Smooth muscle cell (in vitro differentiated cells): ENCODE data around the gene KIF19. TPM values are rescaled to one million over a fixed set of nuclear protein-coding genes. Genes with fewer than 3 reads are reported as not detected.

Experiments
- DNase-seq: peaks from one replicate; lab custom pipeline; 2025; ENCODE audit not compliant: unreplicated experiment; lab: John Stamatoyannopoulos, UW
- H2AFZ ChIP-seq: fragments of 200-600 bp; sonication (generic); 2 replicates; pipeline ENCODE4 v1.6.0; 2016; ENCODE audit warnings: antibody characterized with exemption, low read depth, mild to moderate bottlenecking
- H3F3A ChIP-seq: fragments of 200-600 bp; sonication (generic); 2 replicates; pipeline ENCODE4 v1.6.0; 2017; ENCODE audit warnings: antibody characterized with exemption, low read depth
- H3K27ac ChIP-seq: fragments of 200-600 bp; sonication (generic); 2 replicates; pipeline ENCODE4 v1.5.1; 2016; ENCODE audit warnings: low read depth, mild to moderate bottlenecking
- H3K27me3 ChIP-seq: fragments of 200-600 bp; sonication (generic); 2 replicates; pipeline ENCODE4 v1.6.1; 2016; ENCODE audit warnings: low read depth, mild to moderate bottlenecking
- H3K36me3 ChIP-seq: fragments of 200-600 bp; sonication (generic); 2 replicates; pipeline ENCODE4 v1.5.1; 2016; ENCODE audit warnings: low read depth
- H3K4me1 ChIP-seq: fragments of 200-600 bp; sonication (generic); 2 replicates; pipeline ENCODE4 v1.5.1; 2016; ENCODE audit warnings: low read depth
- H3K4me2 ChIP-seq: fragments of 200-600 bp; sonication (generic); 2 replicates; pipeline ENCODE4 v1.6.0; 2016; ENCODE audit warnings: mild to moderate bottlenecking
- H3K4me3 ChIP-seq: fragments of 200-600 bp; sonication (generic); 2 replicates; pipeline ENCODE4 v1.5.1; 2016; ENCODE audit warnings: mild to moderate bottlenecking
- H3K79me2 ChIP-seq: fragments of 200-600 bp; sonication (generic); 2 replicates; pipeline ENCODE4 v1.6.0; 2016; ENCODE audit warnings: low read depth, mild to moderate bottlenecking
- H3K9ac ChIP-seq: fragments of 200-600 bp; sonication (generic); 2 replicates; pipeline ENCODE4 v1.6.0; 2016; ENCODE audit warnings: low read depth
- H3K9me3 ChIP-seq: fragments of 200-600 bp; sonication (generic); replicated peaks from 2 replicates; pipeline ENCODE4 v1.5.1; 2016; ENCODE audit warnings: low read depth
- H4K20me1 ChIP-seq: fragments of 200-600 bp; sonication (generic); 2 replicates; pipeline ENCODE4 v1.6.0; 2016; ENCODE audit warnings: low read depth
- WGBS: methylation state at CpG from one replicate; pipeline ENCODE4 v1.1.7; 2016; ENCODE audit warnings: low lambda C conversion rate; 5-methylcytosine and 5-hydroxymethylcytosine counted together
- polyA plus RNA-seq: library from polyadenylated mRNA; unstranded; fragments of >200 nt; fragmentation: Nextera tagmentation; extraction: Ambion mirVana; gene quantifications from 2 replicates; pipeline ENCODE4 v1.2.1, GENCODE V29; 2016
- total RNA-seq: library from RNA; depleted of rRNA; stranded (reverse); fragments of >200 nt; gene quantifications from 2 replicates; pipeline ENCODE4 v1.2.3, GENCODE V29; 2014
- TF ChIP-seq, protein P1 (sequence below): fragments of 200-600 bp; sonication (generic); IDR thresholded peaks from 2 replicates; pipeline ENCODE4 v1.5.1; 2017; ENCODE audit warnings: borderline replicate concordance, mild to moderate bottlenecking, antibody characterized with exemption; ENCODE audit not compliant: insufficient read depth, poor library complexity, severe bottlenecking

KIF19 gene
- total and polyA plus RNA-seq, 2 experiments from 2014 or later = not detected

- Histone ChIP-seq H3K9me3 (no peaks in the 10 kb centered on the region), H4K20me1 (no peaks in the 10 kb centered on the region), H3F3A (no peaks in the 10 kb centered on the region), H3K4me2 (no peak overlapping the region), H2AFZ (no peak overlapping the region), H3K4me1 (no peaks in the 10 kb centered on the region), H3K79me2 (no peaks in the 10 kb centered on the region), H3K36me3 (no peaks in the 10 kb centered on the region), H3K27me3 (peaks cover 24% of the 10 kb centered on the region), H3K27ac (no peak overlapping the region), H3K9ac (no peak overlapping the region), H3K4me3 (no peak overlapping the region)
- WGBS = 91% methylated on average over 9 of the region's 9 CpGs
- no peak for DNase-seq
- TF ChIP-seq, protein P1, sequence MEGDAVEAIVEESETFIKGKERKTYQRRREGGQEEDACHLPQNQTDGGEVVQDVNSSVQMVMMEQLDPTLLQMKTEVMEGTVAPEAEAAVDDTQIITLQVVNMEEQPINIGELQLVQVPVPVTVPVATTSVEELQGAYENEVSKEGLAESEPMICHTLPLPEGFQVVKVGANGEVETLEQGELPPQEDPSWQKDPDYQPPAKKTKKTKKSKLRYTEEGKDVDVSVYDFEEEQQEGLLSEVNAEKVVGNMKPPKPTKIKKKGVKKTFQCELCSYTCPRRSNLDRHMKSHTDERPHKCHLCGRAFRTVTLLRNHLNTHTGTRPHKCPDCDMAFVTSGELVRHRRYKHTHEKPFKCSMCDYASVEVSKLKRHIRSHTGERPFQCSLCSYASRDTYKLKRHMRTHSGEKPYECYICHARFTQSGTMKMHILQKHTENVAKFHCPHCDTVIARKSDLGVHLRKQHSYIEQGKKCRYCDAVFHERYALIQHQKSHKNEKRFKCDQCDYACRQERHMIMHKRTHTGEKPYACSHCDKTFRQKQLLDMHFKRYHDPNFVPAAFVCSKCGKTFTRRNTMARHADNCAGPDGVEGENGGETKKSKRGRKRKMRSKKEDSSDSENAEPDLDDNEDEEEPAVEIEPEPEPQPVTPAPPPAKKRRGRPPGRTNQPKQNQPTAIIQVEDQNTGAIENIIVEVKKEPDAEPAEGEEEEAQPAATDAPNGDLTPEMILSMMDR = no peak
Observed at GRCh38 chr17:74372426-74372825, 46.4 kb downstream of the KIF19 start.

DNA sequence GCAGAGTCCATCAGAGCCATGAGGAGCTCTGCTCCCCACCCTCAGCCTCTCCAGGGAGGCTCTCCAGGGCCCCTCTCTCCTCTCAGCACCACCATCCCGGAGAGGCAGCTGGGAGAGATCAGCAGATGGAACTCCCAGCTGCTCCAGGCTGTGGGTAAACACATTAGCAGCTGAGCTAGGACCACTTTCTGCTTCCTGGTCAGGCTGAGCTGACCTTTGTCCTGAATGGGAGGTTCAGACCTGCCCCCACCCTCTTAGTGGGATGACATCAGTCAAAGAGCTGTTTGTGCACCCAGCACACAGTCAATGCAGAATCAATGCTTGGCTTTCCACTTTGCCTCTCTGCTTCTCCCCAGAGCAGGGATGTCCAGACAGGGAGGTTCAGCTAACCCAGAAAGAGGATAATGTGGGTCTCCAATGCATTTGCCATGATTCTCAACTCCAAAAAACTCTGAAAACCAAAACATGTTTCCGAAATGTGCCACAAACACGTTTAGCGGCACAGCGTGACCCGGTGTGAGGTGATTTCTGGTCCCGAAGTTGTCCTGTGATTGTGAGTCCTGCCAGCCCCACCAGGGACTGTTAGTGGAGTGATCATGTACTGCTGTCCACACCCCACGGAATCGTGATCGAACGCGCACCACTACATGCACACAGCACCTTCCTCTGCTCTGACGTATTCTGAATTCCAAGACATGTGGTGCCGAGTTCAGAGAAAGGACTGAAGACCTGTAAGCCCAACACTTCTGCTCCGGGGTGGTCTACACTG, 48.0 kb downstream of the KIF19 start:
- Histone ChIP-seq H2AFZ (no peak overlapping the region), H3F3A (no peaks in the 10 kb centered on the region), H3K4me2 (no peak overlapping the region), H3K36me3 (no peaks in the 10 kb centered on the region), H4K20me1 (no peaks in the 10 kb centered on the region), H3K9me3 (no peaks in the 10 kb centered on the region), H3K9ac (no peak overlapping the region), H3K4me3 (no peak overlapping the region), H3K4me1 (no peaks in the 10 kb centered on the region), H3K27me3 (peaks cover 27% of the 10 kb centered on the region), H3K27ac (no peak overlapping the region), H3K79me2 (no peaks in the 10 kb centered on the region)
- TF ChIP-seq, protein P1 = no peak
- no peak for DNase-seq
- 86% methylated on average over 15 of the region's 15 CpGs for WGBS

DNA sequence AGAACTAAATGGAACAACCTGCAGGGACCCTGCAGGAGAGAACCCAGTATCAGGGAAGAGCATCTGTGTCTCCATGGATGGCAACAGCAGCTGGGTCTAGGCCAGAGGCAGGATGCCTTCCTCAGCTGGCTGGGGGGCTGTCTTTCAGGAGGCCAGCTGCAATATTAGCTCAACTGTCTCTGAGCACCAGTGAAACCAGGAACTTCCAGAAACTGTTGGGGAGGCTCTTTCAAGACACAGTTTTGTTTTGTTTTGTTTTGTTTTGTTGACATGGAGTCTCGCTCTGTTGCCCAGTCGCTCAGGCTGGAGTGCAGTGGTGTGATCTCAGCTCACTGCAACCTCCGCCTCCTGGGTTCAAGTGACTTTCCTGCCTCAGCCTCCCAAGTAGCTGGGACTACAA, 48.8 kb downstream of the KIF19 start:
- H3K9ac ChIP-seq = no peak overlapping the region
- no peaks in the 10 kb centered on the region for H3K36me3 ChIP-seq
- peaks cover 27% of the 10 kb centered on the region for H3K27me3 ChIP-seq
- DNase-seq = no peak
- no peaks in the 10 kb centered on the region for H3K9me3 ChIP-seq
- TF ChIP-seq, protein P1 = no peak
- no peak overlapping the region for H3K4me3 ChIP-seq
- H3F3A ChIP-seq = no peaks in the 10 kb centered on the region
- H3K27ac ChIP-seq = no peak overlapping the region
- no peaks in the 10 kb centered on the region for H4K20me1 ChIP-seq
- no peaks in the 10 kb centered on the region for H3K79me2 ChIP-seq
- 100% methylated on average over 3 of the region's 3 CpGs for WGBS
- H3K4me2 ChIP-seq = no peak overlapping the region
- H3K4me1 ChIP-seq = peaks cover 3% of the 10 kb centered on the region
- H2AFZ ChIP-seq = no peak overlapping the region
